ENCODE data around the gene CPNE8.

CPNE8 gene

GRCh38 chr12:38610808-38611350 is 294.5 kb downstream of the CPNE8 start:
- DNase-seq = no peak

GRCh38 chr12:38607295-38607694 is 298.1 kb downstream of the CPNE8 start:
- no peak for DNase-seq
